HCT116 (cell line): ENCODE measurements around the gene PCDHGA1. TPM values are rescaled to one million over a fixed set of nuclear protein-coding genes. Genes with fewer than 3 reads are reported as not detected.

Experiments
- ATAC-seq: fragments of 200-7000 bp; cut with Tn5 transposase; 2 replicates; pipeline ENCODE4 v1.9.1; 2020; ENCODE audit warnings: mild to moderate bottlenecking, moderate library complexity
- BruUV-seq: library from RNA; stranded (reverse); fragments of 400-500 nt; replicated peaks from 2 replicates; lab custom pipeline; 2021; lab: Mats Ljungman, UMichigan
- CTCF ChIA-PET: fragments of 300-600 bp; sonication (Branson Sonifier 250); formaldehyde crosslinking; loops from one replicate; lab custom pipeline; 2021; ENCODE audit warnings: antibody characterized with exemption; lab: Charles Lee
- POLR2A ChIA-PET: fragments of 300-600, 350-600 bp; sonication (Branson Sonifier 250); formaldehyde crosslinking; loops from one replicate; lab custom pipeline; 2021; ENCODE audit warnings: antibody characterized with exemption; lab: Charles Lee
- RAD21 ChIA-PET, 2 experiments: fragments of 300-600 bp; sonication (Branson Sonifier 250); formaldehyde crosslinking; loops; one replicate each; lab custom pipeline; 2023; ENCODE audit warnings: low total read pairs in 2 of 2; ENCODE audit not compliant: uncharacterized antibody in 2 of 2, unreplicated experiment in 2 of 2, low non-redundant PET in 1 of 2; lab: Charles Lee
- DNase-seq: peaks from one replicate; pipeline ENCODE4 v3.0.0-alpha.2; 2010; ENCODE audit warnings: low read depth, low spot score
- H2AFZ ChIP-seq: fragments of 200-600 bp; shearing (Covaris generic), sonication (generic); 2 replicates; pipeline ENCODE4 v1.6.1; 2017; ENCODE audit warnings: low read depth, mixed run types, mixed read lengths, antibody characterized with exemption, low read length; ENCODE audit not compliant: poor library complexity, severe bottlenecking
- H3K27ac ChIP-seq: 2 replicates; pipeline ENCODE4 v1.5.1; 2012; ENCODE audit warnings: low read depth, low read length
- H3K27me3 ChIP-seq: fragments of 200-600 bp; sonication (generic); 2 replicates; pipeline ENCODE4 v1.6.1; 2016; ENCODE audit warnings: mixed run types, low read length, mixed read lengths; ENCODE audit not compliant: insufficient read depth
- H3K36me3 ChIP-seq, 2 experiments: fragments of 200-500 bp in 1 of 2; fragments of 200-600 bp in 1 of 2; sonication (Bioruptor generic) in 1 of 2; sonication (generic) in 1 of 2; 2 replicates each; pipeline versions ENCODE4 v1.5.1 to v1.6.1; 2014 to 2016; ENCODE audit warnings: low read length in 2 of 2, inconsistent platforms in 1 of 2, mixed read lengths in 1 of 2, mixed run types in 1 of 2; ENCODE audit not compliant: insufficient read depth in 2 of 2, control insufficient read depth in 1 of 2
- H3K4me1 ChIP-seq, 2 experiments: fragments of 200-600 bp in 1 of 2; sonication (generic) in 1 of 2; 2 replicates each; pipeline versions ENCODE4 v1.5.1 to v1.6.1; 2012 to 2017; ENCODE audit warnings: low read length in 2 of 2, inconsistent platforms in 1 of 2, mild to moderate bottlenecking in 1 of 2, mixed read lengths in 1 of 2, mixed run types in 1 of 2, moderate library complexity in 1 of 2; ENCODE audit not compliant: insufficient read depth in 2 of 2, control insufficient read depth in 1 of 2
- H3K4me2 ChIP-seq: fragments of 200-600 bp; sonication (generic); 2 replicates; pipeline ENCODE4 v1.6.1; 2017; ENCODE audit warnings: mixed run types, low read length, mixed read lengths
- H3K4me3 ChIP-seq, 2 experiments: fragments of 200-600 bp in 1 of 2; sonication (generic) in 1 of 2; replicated peaks in 1 of 2; 2 replicates each; pipeline ENCODE4 v1.5.1; 2011 to 2016; ENCODE audit warnings: low read length in 2 of 2, control low read depth in 1 of 2, low read depth in 1 of 2, mild to moderate bottlenecking in 1 of 2, mixed read lengths in 1 of 2, mixed run types in 1 of 2
- H3K79me2 ChIP-seq: fragments of 200-600 bp; sonication (generic); 2 replicates; pipeline ENCODE4 v1.6.1; 2017; ENCODE audit warnings: mild to moderate bottlenecking, mixed run types, low read length, moderate library complexity, mixed read lengths; ENCODE audit not compliant: insufficient read depth
- H3K9ac ChIP-seq: fragments of 200-600 bp; sonication (generic); 2 replicates; pipeline ENCODE4 v1.6.1; 2016; ENCODE audit warnings: low read length, mixed read lengths
- H3K9me2 ChIP-seq: fragments of 200-600 bp; sonication (generic), shearing (Covaris generic); 2 replicates; pipeline ENCODE4 v1.6.1; 2017; ENCODE audit warnings: mixed run types, mild to moderate bottlenecking, moderate library complexity; ENCODE audit not compliant: insufficient read depth
- H3K9me3 ChIP-seq, 2 experiments: fragments of 200-500 bp in 1 of 2; fragments of 200-600 bp in 1 of 2; sonication (Bioruptor generic) in 1 of 2; sonication (generic) in 1 of 2; 2 replicates each; pipeline ENCODE4 v1.6.1; 2014 to 2017; ENCODE audit warnings: low read length in 2 of 2, mixed read lengths in 2 of 2, inconsistent platforms in 1 of 2, low read depth in 1 of 2, mild to moderate bottlenecking in 1 of 2, mixed run types in 1 of 2, moderate library complexity in 1 of 2; ENCODE audit not compliant: control insufficient read depth in 1 of 2, insufficient read depth in 1 of 2
- H4K20me1 ChIP-seq: fragments of 200-600 bp; sonication (generic), shearing (Covaris generic); 2 replicates; pipeline ENCODE4 v1.6.1; 2017; ENCODE audit warnings: mixed run types, mild to moderate bottlenecking, moderate library complexity; ENCODE audit not compliant: insufficient read depth
- EGR1 ChIP-seq: IDR thresholded peaks from 2 replicates; pipeline ENCODE4 v1.6.1; 2012; ENCODE audit warnings: low read depth
- EZH2phosphoT487 ChIP-seq: fragments of 200-600 bp; IDR thresholded peaks from 2 replicates; pipeline ENCODE4 v1.6.1; 2018; ENCODE audit warnings: antibody characterized with exemption, borderline replicate concordance
- FOSL1 ChIP-seq: IDR thresholded peaks from 2 replicates; pipeline ENCODE4 v1.6.1; 2012; ENCODE audit warnings: low read depth
- POLR2A ChIP-seq: IDR thresholded peaks from 2 replicates; pipeline ENCODE4 v1.7.0; 2011; ENCODE audit warnings: borderline replicate concordance; ENCODE audit not compliant: insufficient read depth, insufficient read length; ENCODE audit errors: extremely low read depth
- POLR2AphosphoS5 ChIP-seq: IDR thresholded peaks from 2 replicates; pipeline ENCODE4 v1.6.1; 2011; ENCODE audit warnings: mild to moderate bottlenecking, low read depth, low read length, moderate library complexity
- SP1 ChIP-seq: IDR thresholded peaks from 2 replicates; pipeline ENCODE4 v1.6.1; 2012; ENCODE audit warnings: low read depth
- TCF7L2 ChIP-seq: IDR thresholded peaks from 2 replicates; pipeline ENCODE4 v1.7.0; 2011; ENCODE audit warnings: borderline replicate concordance, inconsistent platforms; ENCODE audit not compliant: insufficient read depth, insufficient read length; ENCODE audit errors: extremely low read depth
- intact Hi-C: fragments of 100-400 bp; cut with micrococcal nuclease; formaldehyde crosslinking; loops from 2 replicates; pipeline ENCODE4 v1.10.0; 2022
- total RNA-seq: library from RNA; stranded (reverse); gene quantifications from one replicate; pipeline ENCODE4 v1.2.1, GENCODE V29; 2021; ENCODE audit not compliant: unreplicated experiment
- TF ChIP-seq, protein P1 (sequence below): IDR thresholded peaks from 2 replicates; pipeline ENCODE4 v1.6.1; 2012
- TF ChIP-seq, protein P2 (sequence below): IDR thresholded peaks from 2 replicates; pipeline ENCODE4 v1.6.1; 2012; ENCODE audit warnings: low read depth

PCDHGA1 gene
- total RNA-seq, 1 experiment from 2014 or later: 0.05 TPM

DNA sequence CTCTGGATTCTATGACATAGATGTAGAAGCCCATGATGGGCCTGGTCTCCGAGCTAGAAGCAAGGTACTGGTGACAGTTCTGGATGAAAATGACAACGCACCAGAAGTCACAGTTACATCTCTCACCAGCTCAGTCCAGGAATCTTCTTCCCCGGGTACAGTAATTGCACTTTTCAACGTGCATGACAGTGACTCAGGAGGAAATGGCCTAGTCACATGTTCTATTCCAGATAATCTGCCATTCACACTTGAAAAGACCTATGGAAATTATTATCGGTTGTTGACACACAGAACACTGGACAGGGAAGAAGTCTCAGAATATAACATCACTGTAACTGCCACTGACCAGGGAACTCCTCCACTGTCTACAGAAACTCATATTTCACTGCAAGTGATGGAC is 25.8 kb downstream of the PCDHGA1 start:
- H3K9me3 ChIP-seq: no peaks in the 10 kb centered on the region; a peak in 2 of 4 replicates
- TF ChIP-seq FOSL1: no peak
- no peak for TF ChIP-seq EZH2phosphoT487
- TF ChIP-seq, protein P1, sequence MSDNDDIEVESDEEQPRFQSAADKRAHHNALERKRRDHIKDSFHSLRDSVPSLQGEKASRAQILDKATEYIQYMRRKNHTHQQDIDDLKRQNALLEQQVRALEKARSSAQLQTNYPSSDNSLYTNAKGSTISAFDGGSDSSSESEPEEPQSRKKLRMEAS: no peak
- TF ChIP-seq POLR2A: no peak
- no peak for TF ChIP-seq TCF7L2
- TF ChIP-seq, protein P2, sequence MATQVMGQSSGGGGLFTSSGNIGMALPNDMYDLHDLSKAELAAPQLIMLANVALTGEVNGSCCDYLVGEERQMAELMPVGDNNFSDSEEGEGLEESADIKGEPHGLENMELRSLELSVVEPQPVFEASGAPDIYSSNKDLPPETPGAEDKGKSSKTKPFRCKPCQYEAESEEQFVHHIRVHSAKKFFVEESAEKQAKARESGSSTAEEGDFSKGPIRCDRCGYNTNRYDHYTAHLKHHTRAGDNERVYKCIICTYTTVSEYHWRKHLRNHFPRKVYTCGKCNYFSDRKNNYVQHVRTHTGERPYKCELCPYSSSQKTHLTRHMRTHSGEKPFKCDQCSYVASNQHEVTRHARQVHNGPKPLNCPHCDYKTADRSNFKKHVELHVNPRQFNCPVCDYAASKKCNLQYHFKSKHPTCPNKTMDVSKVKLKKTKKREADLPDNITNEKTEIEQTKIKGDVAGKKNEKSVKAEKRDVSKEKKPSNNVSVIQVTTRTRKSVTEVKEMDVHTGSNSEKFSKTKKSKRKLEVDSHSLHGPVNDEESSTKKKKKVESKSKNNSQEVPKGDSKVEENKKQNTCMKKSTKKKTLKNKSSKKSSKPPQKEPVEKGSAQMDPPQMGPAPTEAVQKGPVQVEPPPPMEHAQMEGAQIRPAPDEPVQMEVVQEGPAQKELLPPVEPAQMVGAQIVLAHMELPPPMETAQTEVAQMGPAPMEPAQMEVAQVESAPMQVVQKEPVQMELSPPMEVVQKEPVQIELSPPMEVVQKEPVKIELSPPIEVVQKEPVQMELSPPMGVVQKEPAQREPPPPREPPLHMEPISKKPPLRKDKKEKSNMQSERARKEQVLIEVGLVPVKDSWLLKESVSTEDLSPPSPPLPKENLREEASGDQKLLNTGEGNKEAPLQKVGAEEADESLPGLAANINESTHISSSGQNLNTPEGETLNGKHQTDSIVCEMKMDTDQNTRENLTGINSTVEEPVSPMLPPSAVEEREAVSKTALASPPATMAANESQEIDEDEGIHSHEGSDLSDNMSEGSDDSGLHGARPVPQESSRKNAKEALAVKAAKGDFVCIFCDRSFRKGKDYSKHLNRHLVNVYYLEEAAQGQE: no peak
- TF ChIP-seq EGR1: no peak
- no peak for TF ChIP-seq POLR2AphosphoS5
- TF ChIP-seq SP1: no peak
- ChIA-PET RAD21 (no interaction called here), CTCF (no interaction called here), POLR2A (no interaction called here)
- H3K9ac ChIP-seq: no peak overlapping the region
- H3K9me2 ChIP-seq: no peaks in the 10 kb centered on the region
- BruUV-seq: no TSS peak
- no peak overlapping the region for H3K4me2 ChIP-seq
- H3K27ac ChIP-seq: no peak overlapping the region
- H2AFZ ChIP-seq: no peak overlapping the region
- no peak for DNase-seq
- ATAC-seq: no peak
- H4K20me1 ChIP-seq: no peaks in the 10 kb centered on the region
- H3K27me3 ChIP-seq: no peaks in the 10 kb centered on the region
- no peak overlapping the region for H3K4me3 ChIP-seq
- no peaks in the 10 kb centered on the region for H3K79me2 ChIP-seq
- H3K4me1 ChIP-seq: no peaks in the 10 kb centered on the region
- H3K36me3 ChIP-seq: no peaks in the 10 kb centered on the region
- intact Hi-C loops: no loop called here
